ENCODE data around the gene TOX4.

TOX4 gene

DNA sequence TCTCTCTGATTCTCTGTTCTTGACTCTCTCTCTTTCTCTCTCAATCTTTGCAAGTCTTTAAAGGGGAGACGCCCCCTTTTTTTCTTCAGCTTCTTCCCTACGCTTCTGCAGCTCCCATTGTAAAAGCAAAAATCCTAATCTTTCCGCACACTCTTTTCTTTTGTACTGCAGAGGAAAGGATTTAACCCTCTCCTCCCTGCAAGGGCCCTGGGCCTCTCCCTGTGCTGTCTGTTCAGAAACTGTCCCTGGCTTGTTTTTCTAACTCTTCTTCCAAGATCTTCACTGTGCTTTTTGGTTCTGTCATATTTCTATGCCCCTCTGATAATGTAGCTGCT is 60.1 kb downstream of the TOX4 start:
- Histone ChIP-seq H3K36me3 (ENCODE audit: control insufficient read depth, insufficient read depth, low read length) (no peaks in the 10 kb centered on the region), H3K27me3 (ENCODE audit: insufficient read depth, low read length, poor library complexity) (no peaks in the 10 kb centered on the region), H2AK5ac (ENCODE audit: low read length) (no peak overlapping the region), H2BK5ac (ENCODE audit: low read length) (no peak overlapping the region), H3K23ac (ENCODE audit: low read length) (no peak overlapping the region), H3K4me1 (ENCODE audit: control insufficient read depth, low read depth, low read length) (peaks cover 19% of the 10 kb centered on the region), H3K56ac (ENCODE audit: low read length) (peak overlapping the region; percentile 87), H3K4me2 (ENCODE audit: low read length) (peak overlapping the region; percentile 38), H3K79me1 (ENCODE audit: low read length) (no peaks in the 10 kb centered on the region), H3K27ac (ENCODE audit: low read depth, low read length) (peak overlapping the region; percentile 95), H4K8ac (ENCODE audit: low read depth, low read length) (no peak overlapping the region), H4K5ac (ENCODE audit: low read length) (no peak overlapping the region), H3K9ac (ENCODE audit: low read length) (peak overlapping the region; percentile 66), H2BK120ac (ENCODE audit: low read depth, low read length) (no peak overlapping the region), H3K79me2 (ENCODE audit: control insufficient read depth, insufficient read depth, low read length) (peaks cover 11% of the 10 kb centered on the region), H3K4me3 (ENCODE audit: low read length) (peak overlapping the region; percentile 40), H3K18ac (ENCODE audit: low read length) (peak overlapping the region; percentile 93), H2BK15ac (replicated peaks; ENCODE audit: low read depth) (peak overlapping the region; percentile 39), H3K4ac (ENCODE audit: low read depth, low read length) (no peak overlapping the region)
- no CpG with 5 or more reads among the region's 3 CpGs for WGBS (ENCODE audit: extremely low coverage, insufficient coverage, low lambda C conversion rate)
- no peak for DNase-seq

DNA sequence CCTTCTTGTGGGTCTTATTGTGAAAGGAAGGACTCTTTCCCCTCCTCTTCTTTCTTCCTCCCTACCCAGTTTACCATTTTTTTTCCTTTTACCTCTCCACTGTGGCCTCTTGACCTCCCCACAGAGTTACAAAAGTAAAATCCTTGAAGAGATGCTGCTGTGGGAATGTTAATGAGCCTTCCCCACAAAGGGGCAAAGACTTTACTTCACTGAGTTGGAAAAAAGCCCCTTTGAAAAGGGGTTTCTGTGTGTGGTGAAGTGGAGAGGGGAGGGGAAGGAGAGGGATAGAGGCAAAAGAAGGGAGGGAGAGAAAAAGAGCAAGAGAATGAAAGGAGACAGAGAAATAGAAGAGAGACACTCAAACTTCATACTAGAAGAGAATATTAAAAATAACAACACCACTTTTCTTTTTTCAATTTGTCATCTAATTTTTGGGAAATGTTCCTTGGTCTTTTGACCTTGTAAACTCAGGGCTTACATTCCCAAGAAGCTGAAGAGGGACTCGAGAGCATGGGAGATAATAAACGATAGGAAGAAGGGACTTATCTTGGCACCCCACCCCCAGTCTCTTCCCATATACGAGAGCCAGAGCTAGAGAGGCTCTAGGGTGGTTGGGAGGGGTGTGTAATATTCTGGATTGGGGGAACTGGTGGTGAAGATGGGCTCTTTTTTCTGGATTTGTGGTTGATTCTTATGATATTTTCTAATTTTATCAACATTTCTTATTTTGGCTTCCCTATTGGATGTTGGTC is 62.4 kb downstream of the TOX4 start:
- H3K4me1 ChIP-seq (ENCODE audit: control insufficient read depth, low read depth, low read length): peaks cover 14% of the 10 kb centered on the region
- no CpG with 5 or more reads among the region's 3 CpGs for WGBS (ENCODE audit: extremely low coverage, insufficient coverage, low lambda C conversion rate)

DNA sequence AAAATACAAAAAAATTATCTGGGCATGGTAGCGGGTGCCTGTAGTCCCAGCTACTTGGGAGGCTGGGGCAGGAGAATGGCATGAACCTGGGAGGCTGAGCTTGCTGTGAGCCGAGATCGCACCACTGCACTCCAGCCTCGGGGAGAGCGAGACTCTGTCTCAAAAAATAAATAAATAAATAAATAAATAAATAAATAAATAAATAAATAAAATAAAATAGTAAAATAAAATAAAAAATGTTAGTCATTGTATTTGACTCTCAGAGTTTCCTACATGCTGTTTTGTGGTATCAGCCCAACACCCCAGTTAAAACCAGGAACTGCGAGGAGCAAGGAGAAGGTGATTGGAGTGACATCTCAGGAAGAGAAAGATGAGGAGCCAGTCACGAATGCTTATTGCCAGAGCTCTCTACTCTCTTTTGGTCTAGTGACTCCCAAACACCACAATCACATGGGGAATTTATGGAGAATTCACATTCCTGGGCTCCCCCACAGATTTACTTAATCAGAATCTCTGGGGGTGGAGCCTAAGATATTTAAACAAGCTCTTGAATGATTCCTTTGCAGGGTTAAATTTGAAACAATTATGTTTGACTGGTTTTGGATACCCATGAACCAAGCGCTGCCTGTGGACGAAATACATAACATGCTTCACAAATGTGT is 64.5 kb downstream of the TOX4 start:
- Histone ChIP-seq H3K56ac (ENCODE audit: low read length) (no peak overlapping the region), H2BK15ac (replicated peaks; ENCODE audit: low read depth) (no peak overlapping the region), H3K23ac (ENCODE audit: low read length) (no peak overlapping the region), H4K5ac (ENCODE audit: low read length) (no peak overlapping the region), H2BK5ac (ENCODE audit: low read length) (no peak overlapping the region), H3K4me1 (ENCODE audit: control insufficient read depth, low read depth, low read length) (peaks cover 8% of the 10 kb centered on the region), H3K4me2 (ENCODE audit: low read length) (no peak overlapping the region), H3K4ac (ENCODE audit: low read depth, low read length) (no peak overlapping the region), H3K79me2 (ENCODE audit: control insufficient read depth, insufficient read depth, low read length) (no peaks in the 10 kb centered on the region), H3K36me3 (ENCODE audit: control insufficient read depth, insufficient read depth, low read length) (no peaks in the 10 kb centered on the region), H3K4me3 (ENCODE audit: low read length) (no peak overlapping the region), H4K8ac (ENCODE audit: low read depth, low read length) (no peak overlapping the region), H3K18ac (ENCODE audit: low read length) (no peak overlapping the region), H3K9ac (ENCODE audit: low read length) (no peak overlapping the region), H2BK120ac (ENCODE audit: low read depth, low read length) (no peak overlapping the region), H3K79me1 (ENCODE audit: low read length) (no peaks in the 10 kb centered on the region), H3K27ac (ENCODE audit: low read depth, low read length) (no peak overlapping the region), H2AK5ac (ENCODE audit: low read length) (no peak overlapping the region), H3K27me3 (ENCODE audit: insufficient read depth, low read length, poor library complexity) (no peaks in the 10 kb centered on the region)
- no CpG with 5 or more reads among the region's 9 CpGs for WGBS (ENCODE audit: extremely low coverage, insufficient coverage, low lambda C conversion rate)
- peak; percentile 64 for DNase-seq

More for the DNA sequence above, 62.4 kb downstream of the TOX4 start:
- H3K23ac ChIP-seq (ENCODE audit: low read length): no peak overlapping the region
- no peak overlapping the region for H2BK5ac ChIP-seq (ENCODE audit: low read length)
- peak overlapping the region; percentile 31 for H3K27ac ChIP-seq (ENCODE audit: low read depth, low read length)
- peak; percentile 66 for DNase-seq
- peak overlapping the region; percentile 46 for H3K56ac ChIP-seq (ENCODE audit: low read length)
- H2BK120ac ChIP-seq (ENCODE audit: low read depth, low read length): no peak overlapping the region
- H3K4me3 ChIP-seq (ENCODE audit: low read length): no peak overlapping the region
- no peak overlapping the region for H2AK5ac ChIP-seq (ENCODE audit: low read length)
- peaks cover 5% of the 10 kb centered on the region for H3K79me2 ChIP-seq (ENCODE audit: control insufficient read depth, insufficient read depth, low read length)
- H3K9ac ChIP-seq (ENCODE audit: low read length): no peak overlapping the region
- peak overlapping the region; percentile 62 for H3K4ac ChIP-seq (ENCODE audit: low read depth, low read length)
- H3K79me1 ChIP-seq (ENCODE audit: low read length): no peaks in the 10 kb centered on the region
- H3K36me3 ChIP-seq (ENCODE audit: control insufficient read depth, insufficient read depth, low read length): no peaks in the 10 kb centered on the region
- H3K4me2 ChIP-seq (ENCODE audit: low read length): no peak overlapping the region
- no peaks in the 10 kb centered on the region for H3K27me3 ChIP-seq (ENCODE audit: insufficient read depth, low read length, poor library complexity)
- H2BK15ac ChIP-seq (replicated peaks; ENCODE audit: low read depth): peak overlapping the region; percentile 75
- H3K18ac ChIP-seq (ENCODE audit: low read length): peak overlapping the region; percentile 32
- peak overlapping the region; percentile 57 for H4K8ac ChIP-seq (ENCODE audit: low read depth, low read length)
- H4K5ac ChIP-seq (ENCODE audit: low read length): no peak overlapping the region

DNA sequence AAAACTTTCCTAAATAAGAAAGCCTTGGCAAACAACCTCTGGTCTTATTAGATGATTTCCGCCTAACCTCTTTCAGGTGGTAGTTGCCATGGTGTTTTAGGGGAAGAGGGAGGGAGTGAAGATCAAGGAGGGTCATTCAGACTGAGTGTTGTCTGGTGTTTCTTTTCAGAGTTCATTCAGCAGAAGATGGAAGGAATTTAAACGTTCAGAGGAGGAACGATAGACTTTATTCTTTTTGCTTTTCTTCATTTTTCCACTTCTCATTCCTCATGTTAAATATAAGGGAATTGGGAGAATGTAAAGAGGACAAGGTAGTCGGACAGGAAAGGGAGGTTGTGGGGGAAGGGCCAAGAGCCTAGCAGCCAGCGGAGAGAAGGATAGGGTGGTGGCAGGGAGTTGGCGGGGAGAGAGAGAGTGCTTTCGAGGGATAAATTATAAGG is 66.5 kb downstream of the TOX4 start:
- no peak overlapping the region for H2BK5ac ChIP-seq (ENCODE audit: low read length)
- H3K9ac ChIP-seq (ENCODE audit: low read length): no peak overlapping the region
- H3K4me1 ChIP-seq (ENCODE audit: control insufficient read depth, low read depth, low read length): peaks cover 6% of the 10 kb centered on the region
- H3K4ac ChIP-seq (ENCODE audit: low read depth, low read length): no peak overlapping the region
- H3K56ac ChIP-seq (ENCODE audit: low read length): peak overlapping the region; percentile 17
- no CpG with 5 or more reads among the region's 7 CpGs for WGBS (ENCODE audit: extremely low coverage, insufficient coverage, low lambda C conversion rate)
- H3K23ac ChIP-seq (ENCODE audit: low read length): no peak overlapping the region
- H3K18ac ChIP-seq (ENCODE audit: low read length): no peak overlapping the region
- H3K4me2 ChIP-seq (ENCODE audit: low read length): no peak overlapping the region
- peak; percentile 83 for DNase-seq
- H3K27me3 ChIP-seq (ENCODE audit: insufficient read depth, low read length, poor library complexity): no peaks in the 10 kb centered on the region
- H3K27ac ChIP-seq (ENCODE audit: low read depth, low read length): no peak overlapping the region
- H2AK5ac ChIP-seq (ENCODE audit: low read length): no peak overlapping the region
- no peak overlapping the region for H4K5ac ChIP-seq (ENCODE audit: low read length)
- H2BK120ac ChIP-seq (ENCODE audit: low read depth, low read length): peak overlapping the region; percentile 51
- no peak overlapping the region for H3K4me3 ChIP-seq (ENCODE audit: low read length)
- H4K8ac ChIP-seq (ENCODE audit: low read depth, low read length): no peak overlapping the region
- no peaks in the 10 kb centered on the region for H3K79me2 ChIP-seq (ENCODE audit: control insufficient read depth, insufficient read depth, low read length)
- H3K36me3 ChIP-seq (ENCODE audit: control insufficient read depth, insufficient read depth, low read length): no peaks in the 10 kb centered on the region
- H2BK15ac ChIP-seq (replicated peaks; ENCODE audit: low read depth): no peak overlapping the region
- H3K79me1 ChIP-seq (ENCODE audit: low read length): no peaks in the 10 kb centered on the region

DNA sequence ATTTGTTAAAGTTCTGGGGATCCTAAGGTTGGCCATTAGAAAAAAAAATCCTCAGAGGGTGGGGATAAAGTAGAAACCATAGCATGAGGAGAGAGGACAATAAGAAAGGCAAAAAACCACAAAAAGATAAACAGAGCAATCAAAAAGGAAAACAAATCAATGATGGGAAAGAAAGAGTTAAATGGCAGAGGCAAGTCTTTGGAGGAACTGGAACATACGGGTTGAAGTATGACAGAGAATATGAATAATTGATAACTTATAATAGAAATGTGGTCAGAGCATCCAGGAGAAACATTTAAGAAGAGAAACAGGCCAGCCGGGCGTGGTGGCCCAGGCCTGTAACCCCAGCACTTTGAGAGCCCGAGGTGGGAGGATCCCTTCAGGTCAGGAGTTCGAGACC is 67.0 kb downstream of the TOX4 start:
- Histone ChIP-seq H2BK120ac (ENCODE audit: low read depth, low read length) (peak overlapping the region; percentile 36), H3K56ac (ENCODE audit: low read length) (peak overlapping the region; percentile 34), H3K23ac (ENCODE audit: low read length) (no peak overlapping the region), H3K79me2 (ENCODE audit: control insufficient read depth, insufficient read depth, low read length) (no peaks in the 10 kb centered on the region), H3K36me3 (ENCODE audit: control insufficient read depth, insufficient read depth, low read length) (no peaks in the 10 kb centered on the region), H3K4ac (ENCODE audit: low read depth, low read length) (peak overlapping the region; percentile 95), H3K27me3 (ENCODE audit: insufficient read depth, low read length, poor library complexity) (no peaks in the 10 kb centered on the region), H4K5ac (ENCODE audit: low read length) (no peak overlapping the region), H3K4me2 (ENCODE audit: low read length) (no peak overlapping the region), H2BK5ac (ENCODE audit: low read length) (no peak overlapping the region), H2BK15ac (replicated peaks; ENCODE audit: low read depth) (no peak overlapping the region), H3K4me1 (ENCODE audit: control insufficient read depth, low read depth, low read length) (peaks cover 3% of the 10 kb centered on the region), H3K4me3 (ENCODE audit: low read length) (no peak overlapping the region), H4K8ac (ENCODE audit: low read depth, low read length) (no peak overlapping the region), H3K18ac (ENCODE audit: low read length) (no peak overlapping the region), H3K79me1 (ENCODE audit: low read length) (no peaks in the 10 kb centered on the region), H3K9ac (ENCODE audit: low read length) (no peak overlapping the region), H3K27ac (ENCODE audit: low read depth, low read length) (no peak overlapping the region), H2AK5ac (ENCODE audit: low read length) (no peak overlapping the region)
- DNase-seq: no peak
- WGBS (ENCODE audit: extremely low coverage, insufficient coverage, low lambda C conversion rate): no CpG with 5 or more reads among the region's 5 CpGs
